ENCODE data around the gene TARS3.

DNA sequence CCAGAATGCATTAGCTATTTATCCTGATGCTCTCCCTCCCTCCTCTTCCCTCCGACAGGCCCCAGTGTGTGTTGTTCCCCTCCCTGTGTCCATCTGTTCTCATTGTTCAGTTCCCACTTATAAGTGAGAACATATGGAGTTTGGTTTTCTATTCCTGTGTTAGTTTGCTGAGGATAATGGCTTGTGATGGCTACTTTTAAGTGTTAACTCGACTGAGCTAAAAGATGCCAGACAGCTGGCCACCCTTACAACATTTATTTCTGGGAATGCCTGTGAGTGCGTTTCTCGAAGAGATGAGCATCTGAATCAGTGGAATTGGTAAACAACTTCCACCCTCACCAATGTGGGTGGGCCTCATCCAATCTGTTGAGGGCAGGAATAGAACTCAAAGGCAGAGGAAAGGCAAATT lies 47.3 kb downstream of the TARS3 start:
- no peak for TF ChIP-seq ESRRG (CRISPR knock-in tag; IDR thresholded peaks at IDR 0.05)
- no peak for TF ChIP-seq GLIS3 (CRISPR knock-in tag; IDR thresholded peaks at IDR 0.05)
- TF ChIP-seq SNAI2 (CRISPR knock-in tag; IDR thresholded peaks at IDR 0.05) = no peak
- TF ChIP-seq OSR1 (CRISPR knock-in tag; IDR thresholded peaks at IDR 0.05) = no peak
- TF ChIP-seq TCF4 (CRISPR knock-in tag; IDR thresholded peaks at IDR 0.05; ENCODE audit: borderline replicate concordance) = no peak
- TF ChIP-seq RARB (CRISPR knock-in tag; IDR thresholded peaks at IDR 0.05) = no peak
- TF ChIP-seq ZFP3 (CRISPR knock-in tag; IDR thresholded peaks at IDR 0.05) = no peak
- TF ChIP-seq, protein P1, sequence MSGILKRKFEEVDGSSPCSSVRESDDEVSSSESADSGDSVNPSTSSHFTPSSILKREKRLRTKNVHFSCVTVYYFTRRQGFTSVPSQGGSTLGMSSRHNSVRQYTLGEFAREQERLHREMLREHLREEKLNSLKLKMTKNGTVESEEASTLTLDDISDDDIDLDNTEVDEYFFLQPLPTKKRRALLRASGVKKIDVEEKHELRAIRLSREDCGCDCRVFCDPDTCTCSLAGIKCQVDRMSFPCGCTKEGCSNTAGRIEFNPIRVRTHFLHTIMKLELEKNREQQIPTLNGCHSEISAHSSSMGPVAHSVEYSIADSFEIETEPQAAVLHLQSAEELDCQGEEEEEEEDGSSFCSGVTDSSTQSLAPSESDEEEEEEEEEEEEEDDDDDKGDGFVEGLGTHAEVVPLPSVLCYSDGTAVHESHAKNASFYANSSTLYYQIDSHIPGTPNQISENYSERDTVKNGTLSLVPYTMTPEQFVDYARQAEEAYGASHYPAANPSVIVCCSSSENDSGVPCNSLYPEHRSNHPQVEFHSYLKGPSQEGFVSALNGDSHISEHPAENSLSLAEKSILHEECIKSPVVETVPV (CRISPR knock-in tag; IDR thresholded peaks at IDR 0.05) = no peak
- TF ChIP-seq, protein P2, sequence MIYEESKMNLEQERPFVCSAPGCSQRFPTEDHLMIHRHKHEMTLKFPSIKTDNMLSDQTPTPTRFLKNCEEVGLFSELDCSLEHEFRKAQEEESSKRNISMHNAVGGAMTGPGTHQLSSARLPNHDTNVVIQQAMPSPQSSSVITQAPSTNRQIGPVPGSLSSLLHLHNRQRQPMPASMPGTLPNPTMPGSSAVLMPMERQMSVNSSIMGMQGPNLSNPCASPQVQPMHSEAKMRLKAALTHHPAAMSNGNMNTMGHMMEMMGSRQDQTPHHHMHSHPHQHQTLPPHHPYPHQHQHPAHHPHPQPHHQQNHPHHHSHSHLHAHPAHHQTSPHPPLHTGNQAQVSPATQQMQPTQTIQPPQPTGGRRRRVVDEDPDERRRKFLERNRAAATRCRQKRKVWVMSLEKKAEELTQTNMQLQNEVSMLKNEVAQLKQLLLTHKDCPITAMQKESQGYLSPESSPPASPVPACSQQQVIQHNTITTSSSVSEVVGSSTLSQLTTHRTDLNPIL (CRISPR knock-in tag; IDR thresholded peaks at IDR 0.05; ENCODE audit: low read depth) = no peak
- TF ChIP-seq ZNF565 (CRISPR knock-in tag; conservative IDR thresholded peaks at IDR 0.05; ENCODE audit: low read depth) = no peak
- TF ChIP-seq ARNTL (CRISPR knock-in tag; IDR thresholded peaks at IDR 0.05; ENCODE audit: borderline replicate concordance, low read depth) = no peak
- TF ChIP-seq, protein P3, sequence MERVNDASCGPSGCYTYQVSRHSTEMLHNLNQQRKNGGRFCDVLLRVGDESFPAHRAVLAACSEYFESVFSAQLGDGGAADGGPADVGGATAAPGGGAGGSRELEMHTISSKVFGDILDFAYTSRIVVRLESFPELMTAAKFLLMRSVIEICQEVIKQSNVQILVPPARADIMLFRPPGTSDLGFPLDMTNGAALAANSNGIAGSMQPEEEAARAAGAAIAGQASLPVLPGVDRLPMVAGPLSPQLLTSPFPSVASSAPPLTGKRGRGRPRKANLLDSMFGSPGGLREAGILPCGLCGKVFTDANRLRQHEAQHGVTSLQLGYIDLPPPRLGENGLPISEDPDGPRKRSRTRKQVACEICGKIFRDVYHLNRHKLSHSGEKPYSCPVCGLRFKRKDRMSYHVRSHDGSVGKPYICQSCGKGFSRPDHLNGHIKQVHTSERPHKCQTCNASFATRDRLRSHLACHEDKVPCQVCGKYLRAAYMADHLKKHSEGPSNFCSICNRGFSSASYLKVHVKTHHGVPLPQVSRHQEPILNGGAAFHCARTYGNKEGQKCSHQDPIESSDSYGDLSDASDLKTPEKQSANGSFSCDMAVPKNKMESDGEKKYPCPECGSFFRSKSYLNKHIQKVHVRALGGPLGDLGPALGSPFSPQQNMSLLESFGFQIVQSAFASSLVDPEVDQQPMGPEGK (CRISPR knock-in tag; IDR thresholded peaks at IDR 0.05; ENCODE audit: borderline replicate concordance) = no peak
- TF ChIP-seq PPARA (CRISPR knock-in tag; IDR thresholded peaks at IDR 0.05; ENCODE audit: borderline replicate concordance) = no peak
- TF ChIP-seq ZFP30 (CRISPR knock-in tag; IDR thresholded peaks at IDR 0.05) = no peak
